Thoracic aorta (tissue), 2 donors: ENCODE results near the gene EYA4. TPM values are rescaled to one million over a fixed set of nuclear protein-coding genes. Genes with fewer than 3 reads are reported as not detected.

Experiments
- ATAC-seq: fragments of 150-250 bp; one replicate; pipeline ENCODE4 v1.8.0; 2017; ENCODE audit warnings: low read depth; ENCODE audit not compliant: insufficient number of reproducible peaks, low FRiP score
- DNase-seq: peaks from one replicate; pipeline ENCODE4 v3.0.0-alpha.2; 2020; ENCODE audit warnings: low spot score
- H3K27ac ChIP-seq, 2 donors: fragments of 200-600 bp; sonication (generic); 1 replicate in 1 of 2; 2 replicates in 1 of 2; pipeline ENCODE4 v1.5.1; 2016; ENCODE audit warnings: mild to moderate bottlenecking in 2 of 2, moderate library complexity in 2 of 2
- H3K27me3 ChIP-seq: fragments of 200-600 bp; sonication (generic); replicated peaks from 2 replicates; pipeline ENCODE4 v1.6.0; 2016; ENCODE audit warnings: mild to moderate bottlenecking; ENCODE audit not compliant: insufficient read depth
- H3K36me3 ChIP-seq: fragments of 200-600 bp; sonication (generic); one replicate; pipeline ENCODE4 v1.5.1; 2016
- H3K4me1 ChIP-seq, 2 donors: fragments of 200-600 bp; sonication (generic); 1 replicate in 1 of 2; 2 replicates in 1 of 2; pipeline versions ENCODE4 v1.5.1 to v1.6.0; 2016; ENCODE audit warnings: low read depth in 2 of 2, mild to moderate bottlenecking in 1 of 2; ENCODE audit not compliant: control insufficient read depth in 1 of 2
- H3K4me3 ChIP-seq: fragments of 200-600 bp; sonication (generic); 2 replicates; pipeline ENCODE4 v1.5.1; 2016; ENCODE audit warnings: mild to moderate bottlenecking
- H3K9me3 ChIP-seq: fragments of 200-600 bp; sonication (generic); 2 replicates; pipeline ENCODE4 v1.5.1; 2016
- total RNA-seq, 2 donors: library from RNA; depleted of rRNA; stranded (reverse); fragments of >200 nt; gene quantifications; one replicate each; pipeline versions ENCODE4 v1.1.0 to v1.2.3, GENCODE V29; 2016
- TF ChIP-seq, protein P1 (sequence below): fragments of 200-600 bp; sonication (generic); IDR thresholded peaks from one replicate; pipeline ENCODE4 v1.5.1; 2019; ENCODE audit warnings: antibody characterized with exemption

EYA4 gene
- total RNA-seq, 2 donors from 2014 or later = 1.3 to 3.0 TPM

GRCh38 chr6:133359760-133360159 is 118.6 kb downstream of the EYA4 start:
- no peak for DNase-seq
- Histone ChIP-seq H3K4me3 (no peak overlapping the region), H3K27me3 (no peaks in the 10 kb centered on the region), H3K9me3 (no peaks in the 10 kb centered on the region), H3K36me3 (no peaks in the 10 kb centered on the region), H3K27ac (no peak overlapping the region), H3K4me1 (no peaks in the 10 kb centered on the region)
- TF ChIP-seq, protein P1, sequence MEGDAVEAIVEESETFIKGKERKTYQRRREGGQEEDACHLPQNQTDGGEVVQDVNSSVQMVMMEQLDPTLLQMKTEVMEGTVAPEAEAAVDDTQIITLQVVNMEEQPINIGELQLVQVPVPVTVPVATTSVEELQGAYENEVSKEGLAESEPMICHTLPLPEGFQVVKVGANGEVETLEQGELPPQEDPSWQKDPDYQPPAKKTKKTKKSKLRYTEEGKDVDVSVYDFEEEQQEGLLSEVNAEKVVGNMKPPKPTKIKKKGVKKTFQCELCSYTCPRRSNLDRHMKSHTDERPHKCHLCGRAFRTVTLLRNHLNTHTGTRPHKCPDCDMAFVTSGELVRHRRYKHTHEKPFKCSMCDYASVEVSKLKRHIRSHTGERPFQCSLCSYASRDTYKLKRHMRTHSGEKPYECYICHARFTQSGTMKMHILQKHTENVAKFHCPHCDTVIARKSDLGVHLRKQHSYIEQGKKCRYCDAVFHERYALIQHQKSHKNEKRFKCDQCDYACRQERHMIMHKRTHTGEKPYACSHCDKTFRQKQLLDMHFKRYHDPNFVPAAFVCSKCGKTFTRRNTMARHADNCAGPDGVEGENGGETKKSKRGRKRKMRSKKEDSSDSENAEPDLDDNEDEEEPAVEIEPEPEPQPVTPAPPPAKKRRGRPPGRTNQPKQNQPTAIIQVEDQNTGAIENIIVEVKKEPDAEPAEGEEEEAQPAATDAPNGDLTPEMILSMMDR = no peak
- no peak for ATAC-seq

- DNase-seq (no peak), ATAC-seq (no peak)
- H3K4me3 ChIP-seq = no peak overlapping the region
- H3K27me3 ChIP-seq = no peaks in the 10 kb centered on the region
- TF ChIP-seq, protein P1 = no peak
- H3K27ac ChIP-seq = no peak overlapping the region
- H3K36me3 ChIP-seq = no peaks in the 10 kb centered on the region
- no peaks in the 10 kb centered on the region for H3K4me1 ChIP-seq
- no peaks in the 10 kb centered on the region for H3K9me3 ChIP-seq
Observed at GRCh38 chr6:133360194-133360593, 119.0 kb downstream of the EYA4 start.

DNA sequence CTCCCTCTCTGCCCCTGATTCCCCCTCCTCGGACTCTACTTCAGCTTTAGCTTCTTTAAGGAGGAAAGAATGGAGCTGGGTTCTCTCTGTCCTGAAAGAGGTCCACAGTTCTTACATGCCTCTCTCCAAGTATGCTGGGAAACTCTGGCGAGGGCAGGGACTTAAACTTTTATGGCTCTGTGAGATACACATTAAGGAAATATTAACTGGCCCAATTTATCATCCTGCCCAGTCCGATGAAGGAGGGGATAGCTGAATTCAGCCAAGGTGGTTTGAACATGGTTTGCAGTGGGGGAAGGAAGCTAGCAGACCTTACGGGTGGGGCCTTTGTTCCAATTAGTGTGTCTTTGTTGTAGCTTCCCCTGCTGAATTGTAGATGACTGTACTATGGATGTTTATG is 121.7 kb downstream of the EYA4 start:
- DNase-seq (no peak), ATAC-seq (no peak)
- Histone ChIP-seq H3K4me1 (no peaks in the 10 kb centered on the region), H3K36me3 (no peaks in the 10 kb centered on the region), H3K4me3 (no peak overlapping the region), H3K27me3 (no peaks in the 10 kb centered on the region), H3K27ac (no peak overlapping the region), H3K9me3 (no peaks in the 10 kb centered on the region)
- TF ChIP-seq, protein P1 = no peak

GRCh38 chr6:133368664-133369063 is 127.5 kb downstream of the EYA4 start:
- no peak for DNase-seq
- Histone ChIP-seq H3K36me3 (no peaks in the 10 kb centered on the region), H3K4me3 (no peak overlapping the region), H3K27me3 (no peaks in the 10 kb centered on the region), H3K27ac (no peak overlapping the region), H3K9me3 (no peaks in the 10 kb centered on the region), H3K4me1 (no peaks in the 10 kb centered on the region)
- TF ChIP-seq, protein P1 = no peak
- ATAC-seq = no peak

DNA sequence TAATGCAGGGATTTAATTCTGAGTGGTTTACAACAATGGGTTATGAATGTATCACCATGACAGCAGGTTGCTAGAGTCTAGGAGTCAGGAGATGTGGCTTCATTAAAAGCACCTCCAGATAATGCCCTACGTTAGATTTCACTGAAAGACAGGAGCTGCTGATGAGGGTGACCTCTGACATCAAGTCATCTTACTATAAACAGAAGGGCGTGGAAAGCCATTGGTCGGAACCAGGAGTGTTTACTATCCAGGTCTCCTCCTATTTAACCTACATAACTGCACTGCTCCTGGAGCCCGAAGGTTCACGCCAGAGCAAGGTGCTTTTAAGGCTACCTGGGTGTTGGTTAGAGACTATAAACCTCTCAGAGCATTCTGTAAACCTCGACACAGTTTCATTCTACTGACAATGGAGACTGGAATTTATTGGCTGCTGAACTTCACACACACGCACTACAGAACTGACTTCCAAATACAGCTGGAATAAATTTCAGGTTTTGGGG is 128.7 kb downstream of the EYA4 start:
- TF ChIP-seq, protein P1 = no peak
- DNase-seq = no peak
- H3K36me3 ChIP-seq = no peaks in the 10 kb centered on the region
- H3K27me3 ChIP-seq = no peaks in the 10 kb centered on the region
- no peaks in the 10 kb centered on the region for H3K9me3 ChIP-seq
- no peak overlapping the region for H3K4me3 ChIP-seq
- no peaks in the 10 kb centered on the region for H3K4me1 ChIP-seq
- no peak for ATAC-seq
- no peak overlapping the region for H3K27ac ChIP-seq
